Measurements from ENCODE around the gene BRAF.
"Not testable (repeated sequence)": the region's sequence is repeated elsewhere in the genome, so short reads cannot be mapped to it uniquely, and the experiment has no call there.

GRCh38 chr7:140712392-140712791 lies 212.3 kb downstream of the BRAF start:
- not testable (repeated sequence) for TF ChIP-seq PRDM10, GLI4, CTCF, YY1, PRDM1, KLF10 (tag by site-specific recombination; IDR thresholded peaks at IDR 0.05)

Data from HEK293 (cell line).